ENCODE data around the gene LHPP.

Gene LHPP

DNA sequence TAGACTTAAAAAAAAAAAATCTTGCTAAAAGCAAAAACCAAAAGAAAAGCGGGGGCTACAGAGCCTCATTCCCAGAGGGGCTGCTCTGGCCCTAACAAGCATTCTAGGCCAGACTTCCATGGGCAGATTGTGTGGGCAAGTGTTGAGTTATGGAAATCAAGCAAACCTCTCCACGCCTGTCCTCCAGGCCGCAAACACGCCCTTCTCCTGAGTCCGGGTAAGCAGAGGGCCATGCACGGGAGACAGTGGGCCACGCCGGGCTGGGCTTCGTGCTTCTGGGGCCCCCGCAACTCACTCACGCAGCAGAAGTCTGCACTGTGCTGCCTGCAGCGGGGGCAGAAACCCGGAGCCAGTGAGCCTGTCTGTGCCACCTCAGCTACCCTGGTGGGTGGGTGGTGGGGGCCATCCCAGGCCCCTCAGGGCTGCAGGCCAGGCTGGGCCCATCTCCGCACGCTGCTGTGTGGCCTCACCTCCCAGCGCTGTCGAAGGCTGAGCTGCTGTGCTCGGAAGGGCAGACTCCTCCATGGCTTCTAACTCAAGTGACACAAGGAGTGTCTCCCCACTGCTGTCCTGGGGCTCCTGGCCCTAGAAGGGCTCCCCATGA, 156.9 kb downstream of the LHPP start:
- H3K27ac ChIP-seq, result peak overlapping the region; percentile 87
- TF ChIP-seq CTCF (conservative IDR thresholded peaks at IDR 0.05; ENCODE audit: low read depth), result no peak
- ChIA-PET POLR2A (ENCODE audit: low non-redundant PET) (no interaction called here), CTCF (interaction anchor here (1.0 to 1.2 kb wide), 3 partner anchors 14 to 215 kb away, joined by 3 to 4 read pairs (median 4); no protein-coding TSS in a partner anchor)
- DNase-seq (ENCODE audit: low spot score), result no peak

- ChIA-PET POLR2A (ENCODE audit: low non-redundant PET) (no interaction called here), CTCF (interaction anchor here (1.0 to 1.2 kb wide), 3 partner anchors 13 to 216 kb away, joined by 3 to 4 read pairs (median 4); no protein-coding TSS in a partner anchor)
- DNase-seq (ENCODE audit: low spot score), result peak; percentile 59
- no peak for TF ChIP-seq CTCF (conservative IDR thresholded peaks at IDR 0.05; ENCODE audit: low read depth)
- peak overlapping the region; percentile 87 for H3K27ac ChIP-seq
Measured at GRCh38 chr10:124619195-124619594, 157.6 kb downstream of the LHPP start.

DNA sequence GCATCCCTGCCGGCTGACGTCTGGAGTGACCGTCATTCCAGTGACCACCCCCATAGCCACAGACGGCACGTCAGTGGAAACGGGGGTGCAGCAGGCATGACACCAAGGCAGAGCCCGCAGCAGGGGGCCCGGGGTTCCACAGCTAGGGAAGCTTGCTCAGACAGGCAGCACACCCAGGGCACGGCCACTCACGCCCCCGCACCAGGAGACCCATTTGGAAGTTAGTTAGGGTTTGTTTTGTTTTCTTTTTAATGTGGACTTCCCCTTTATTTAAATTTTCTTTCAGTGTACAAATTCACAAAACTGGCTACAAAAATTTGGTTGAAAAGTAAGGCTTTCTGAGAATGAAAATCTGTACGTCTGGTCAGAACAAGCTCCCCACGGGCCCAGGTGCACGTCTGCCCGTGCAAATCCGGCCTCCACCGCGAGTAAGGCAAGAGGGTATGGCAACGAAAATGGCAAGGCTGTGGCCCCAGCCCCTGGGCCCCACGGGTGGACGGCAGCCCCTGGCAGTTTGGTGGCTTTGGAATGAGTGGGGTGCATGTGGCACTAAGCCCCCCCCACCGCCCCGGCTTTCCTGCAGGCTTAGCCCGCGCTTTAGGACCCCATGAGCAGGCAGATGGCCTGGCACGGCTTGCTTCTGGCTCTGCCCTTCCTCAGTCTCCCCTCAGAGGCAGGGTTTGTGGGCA, 158.3 kb downstream of the LHPP start:
- no peak for TF ChIP-seq CTCF (conservative IDR thresholded peaks at IDR 0.05; ENCODE audit: low read depth)
- H3K27ac ChIP-seq, result peak overlapping the region; percentile 87
- no peak for DNase-seq (ENCODE audit: low spot score)
- CTCF ChIA-PET, result interaction anchor here (0.8 to 1.2 kb wide), 4 partner anchors 13 to 216 kb away, joined by 3 to 4 read pairs (median 4); no protein-coding TSS in a partner anchor
- POLR2A ChIA-PET (ENCODE audit: low non-redundant PET), result no interaction called here

- no peak for DNase-seq (ENCODE audit: low spot score)
- POLR2A ChIA-PET (ENCODE audit: low non-redundant PET), result no interaction called here
- CTCF ChIA-PET, result interaction anchor here (0.6 kb wide), 2 partner anchors 31 to 56 kb away, joined by 3 to 4 read pairs; no protein-coding TSS in a partner anchor
Measured at GRCh38 chr10:124621637-124622036, 160.0 kb downstream of the LHPP start.

GRCh38 chr10:124622158-124622557, 160.5 kb downstream of the LHPP start:
- POLR2A ChIA-PET (ENCODE audit: low non-redundant PET), result no interaction called here
- peak overlapping the region; percentile 87 for H3K27ac ChIP-seq
- no peak for DNase-seq (ENCODE audit: low spot score)
- CTCF ChIA-PET, result interaction anchor here (0.6 kb wide), 2 partner anchors 31 to 55 kb away, joined by 3 to 4 read pairs; no protein-coding TSS in a partner anchor
- no peak for TF ChIP-seq CTCF (conservative IDR thresholded peaks at IDR 0.05; ENCODE audit: low read depth)

More at GRCh38 chr10:124621637-124622036, 160.0 kb downstream of the LHPP start:
- H3K27ac ChIP-seq, result peak overlapping the region; percentile 87
- TF ChIP-seq CTCF (conservative IDR thresholded peaks at IDR 0.05; ENCODE audit: low read depth), result no peak

DNA sequence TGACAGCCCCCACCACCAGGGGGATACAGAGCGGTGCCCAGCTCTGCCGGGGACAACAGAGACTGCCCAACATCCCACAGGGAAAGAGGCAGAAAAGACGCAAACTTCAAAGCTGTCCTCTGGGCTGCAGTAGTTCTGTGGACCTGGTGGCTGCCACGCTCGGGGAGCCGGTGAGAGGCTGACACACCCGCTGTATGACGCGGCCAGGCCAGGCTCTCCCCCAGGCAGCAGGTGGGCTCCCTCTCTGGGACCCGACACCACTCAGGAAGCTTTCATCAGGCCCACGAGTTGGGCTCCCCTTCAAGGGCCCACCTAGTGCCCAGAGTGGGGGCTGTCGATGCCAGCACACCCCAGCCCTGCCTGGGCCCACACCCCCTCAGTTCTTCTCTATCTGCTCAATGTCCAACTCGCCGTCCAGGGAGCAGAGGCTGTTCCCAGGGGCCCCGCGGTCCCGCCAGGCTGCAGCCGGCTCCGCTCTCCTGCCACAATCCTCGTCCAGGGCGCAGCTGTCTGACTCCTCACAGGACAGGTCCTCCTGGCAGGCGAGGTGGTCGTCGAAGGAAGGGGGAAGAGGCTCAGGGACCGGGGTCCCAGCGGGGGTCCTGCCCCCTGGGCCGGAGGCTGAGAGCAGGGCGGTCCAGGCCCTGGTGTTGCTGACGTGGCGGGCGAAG, 161.4 kb downstream of the LHPP start:
- no peak for DNase-seq (ENCODE audit: low spot score)
- TF ChIP-seq CTCF (conservative IDR thresholded peaks at IDR 0.05; ENCODE audit: low read depth), result no peak
- CTCF ChIA-PET, result no interaction called here
- POLR2A ChIA-PET (ENCODE audit: low non-redundant PET), result no interaction called here
- peak overlapping the region; percentile 87 for H3K27ac ChIP-seq

All from RWPE1 (cell line).